DND-41 (cell line): Measurements from ENCODE around the gene BIRC2.

ENCODE experiments used
- ATAC-seq: fragments of 200-7000 bp; cut with Tn5 transposase; 3 replicates; pipeline ENCODE4 v1.9.1; 2021; ENCODE audit warnings: low read depth; ENCODE audit not compliant: insufficient read depth
- DNase-seq: peaks from one replicate; pipeline ENCODE4 v3.0.0-alpha.2; 2020
- H2AFZ ChIP-seq: 2 replicates; pipeline ENCODE4 v1.6.0; 2012; ENCODE audit warnings: low read depth, low read length
- H3K27ac ChIP-seq: 2 replicates; pipeline ENCODE4 v1.5.1; 2012; ENCODE audit warnings: low read length, inconsistent platforms
- H3K27me3 ChIP-seq: fragments of 200-600 bp; sonication (generic); 2 replicates; pipeline ENCODE4 v1.6.0; 2012; ENCODE audit warnings: low read length, mild to moderate bottlenecking, inconsistent platforms; ENCODE audit not compliant: insufficient read depth, poor library complexity
- H3K36me3 ChIP-seq: 2 replicates; pipeline ENCODE4 v1.5.1; 2012; ENCODE audit warnings: low read length, inconsistent platforms; ENCODE audit not compliant: insufficient read depth
- H3K4me1 ChIP-seq: 2 replicates; pipeline ENCODE4 v1.5.1; 2012; ENCODE audit warnings: mild to moderate bottlenecking, low read length; ENCODE audit not compliant: insufficient read depth
- H3K4me2 ChIP-seq: 2 replicates; pipeline ENCODE4 v1.6.0; 2012; ENCODE audit warnings: mild to moderate bottlenecking, moderate library complexity, low read length, inconsistent platforms; ENCODE audit not compliant: insufficient read depth
- H3K4me3 ChIP-seq, 2 experiments: fragments of 200-600 bp in 1 of 2; shearing (Covaris generic) in 1 of 2; 2 replicates each; pipeline ENCODE4 v1.5.1; 2012 to 2016; ENCODE audit warnings: inconsistent platforms in 2 of 2, low read length in 2 of 2, mild to moderate bottlenecking in 2 of 2, low read depth in 1 of 2, moderate library complexity in 1 of 2
- H3K79me2 ChIP-seq: 2 replicates; pipeline ENCODE4 v1.6.0; 2012; ENCODE audit warnings: low read length, inconsistent platforms; ENCODE audit not compliant: insufficient read depth
- H3K9ac ChIP-seq: 2 replicates; pipeline ENCODE4 v1.6.0; 2012; ENCODE audit warnings: low read depth, mild to moderate bottlenecking, inconsistent platforms, low read length, moderate library complexity
- H3K9me3 ChIP-seq: 2 replicates; pipeline ENCODE4 v1.5.1; 2012; ENCODE audit warnings: low read length, moderate library complexity, mild to moderate bottlenecking, inconsistent platforms; ENCODE audit not compliant: insufficient read depth, severe bottlenecking
- H4K20me1 ChIP-seq: 2 replicates; pipeline ENCODE4 v1.6.0; 2012; ENCODE audit warnings: low read length; ENCODE audit not compliant: insufficient read depth
- CTCF ChIP-seq: IDR thresholded peaks from 2 replicates; pipeline ENCODE4 v1.5.1; 2012; ENCODE audit warnings: borderline replicate concordance, low read length, moderate library complexity, mild to moderate bottlenecking; ENCODE audit not compliant: poor library complexity, severe bottlenecking; ENCODE audit errors: extremely low read depth
- EZH2 ChIP-seq: IDR thresholded peaks from 3 replicates; pipeline ENCODE4 v1.6.1; 2012; ENCODE audit warnings: borderline replicate concordance, low read depth, mild to moderate bottlenecking, moderate library complexity, low read length, inconsistent platforms; ENCODE audit not compliant: severe bottlenecking

BIRC2 gene

DNA sequence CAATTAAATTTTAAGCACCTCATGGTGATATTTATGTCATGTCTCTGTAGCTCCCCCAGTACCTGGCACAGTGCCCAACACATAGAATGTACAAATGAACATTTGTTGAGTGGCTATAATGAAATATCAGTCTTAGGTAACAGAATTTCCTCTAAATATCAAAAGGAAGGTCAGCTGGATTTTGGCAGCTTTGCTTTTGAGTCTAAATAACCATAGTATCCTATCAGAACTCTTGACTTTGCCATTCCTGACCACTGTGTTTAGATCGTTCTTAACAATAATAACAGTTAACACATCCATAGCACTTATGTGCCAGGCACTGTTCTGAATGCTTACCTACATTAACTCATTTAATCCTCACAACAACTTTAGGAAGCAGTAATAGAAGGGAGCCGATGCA, 79.0 kb downstream of the BIRC2 start:
- H3K36me3 ChIP-seq: peaks cover 22% of the 10 kb centered on the region
- no peak overlapping the region for H3K4me3 ChIP-seq
- H3K9me3 ChIP-seq: no peaks in the 10 kb centered on the region
- peaks cover 27% of the 10 kb centered on the region for H3K4me1 ChIP-seq
- ATAC-seq (no peak), DNase-seq (no peak)
- H3K79me2 ChIP-seq: peaks cover 80% of the 10 kb centered on the region
- no peak overlapping the region for H2AFZ ChIP-seq
- no peak for TF ChIP-seq CTCF
- no peak for TF ChIP-seq EZH2
- no peak overlapping the region for H3K9ac ChIP-seq
- H4K20me1 ChIP-seq: peaks cover 61% of the 10 kb centered on the region
- H3K4me2 ChIP-seq: no peak overlapping the region
- no peaks in the 10 kb centered on the region for H3K27me3 ChIP-seq
- no peak overlapping the region for H3K27ac ChIP-seq

DNA sequence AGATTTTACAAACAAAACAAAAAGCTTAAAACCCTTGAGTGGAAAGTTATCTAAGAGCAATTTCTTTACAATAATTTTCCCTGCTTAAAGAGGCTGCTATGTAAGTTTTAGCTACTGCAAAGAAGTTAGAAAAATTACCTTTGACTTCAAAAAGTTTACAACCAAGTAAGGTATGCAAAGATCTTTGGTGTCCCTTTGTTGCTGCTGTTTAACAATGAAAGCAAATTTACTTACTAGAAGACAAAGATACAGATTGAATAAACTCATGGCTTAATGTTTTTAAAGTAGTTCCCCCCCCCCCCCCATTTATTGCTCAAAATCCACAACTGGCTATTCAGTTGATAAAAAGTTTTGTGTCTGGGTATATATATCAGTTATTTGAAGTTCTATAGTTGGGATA, 79.6 kb downstream of the BIRC2 start:
- H3K4me1 ChIP-seq: peaks cover 21% of the 10 kb centered on the region
- no peak for TF ChIP-seq CTCF
- no peak for TF ChIP-seq EZH2
- H3K36me3 ChIP-seq: peaks cover 24% of the 10 kb centered on the region
- H3K27me3 ChIP-seq: no peaks in the 10 kb centered on the region
- ATAC-seq (no peak), DNase-seq (no peak)
- peaks cover 60% of the 10 kb centered on the region for H4K20me1 ChIP-seq
- no peak overlapping the region for H3K4me3 ChIP-seq
- H3K4me2 ChIP-seq: no peak overlapping the region
- no peaks in the 10 kb centered on the region for H3K9me3 ChIP-seq
- H3K9ac ChIP-seq: no peak overlapping the region
- no peak overlapping the region for H3K27ac ChIP-seq
- peaks cover 83% of the 10 kb centered on the region for H3K79me2 ChIP-seq
- H2AFZ ChIP-seq: no peak overlapping the region

DNA sequence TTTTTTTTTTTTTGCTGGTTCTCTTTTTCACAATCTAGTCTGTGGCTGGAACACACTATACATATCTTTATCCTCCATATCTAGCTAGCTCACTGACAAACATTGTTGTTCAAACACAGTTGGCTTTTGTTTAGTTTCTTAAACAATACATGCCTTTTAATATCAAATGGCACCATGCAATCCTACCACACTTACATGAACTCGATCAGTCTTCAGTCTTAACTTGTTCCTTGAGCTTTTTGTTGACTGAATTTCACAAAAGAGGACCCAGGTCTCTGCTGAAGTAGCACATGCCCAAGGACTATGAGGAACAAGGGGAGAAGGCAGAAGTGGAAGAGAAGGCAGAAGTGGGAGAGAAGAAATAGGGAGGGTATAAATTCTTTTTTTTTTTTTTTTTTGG, 80.1 kb downstream of the BIRC2 start:
- ATAC-seq (no peak), DNase-seq (no peak)
- Histone ChIP-seq H3K9ac (no peak overlapping the region), H3K4me2 (no peak overlapping the region), H3K27ac (no peak overlapping the region), H4K20me1 (peaks cover 59% of the 10 kb centered on the region), H3K4me1 (peaks cover 16% of the 10 kb centered on the region), H3K9me3 (no peaks in the 10 kb centered on the region), H3K27me3 (no peaks in the 10 kb centered on the region), H3K36me3 (peaks cover 27% of the 10 kb centered on the region), H3K4me3 (no peak overlapping the region), H2AFZ (no peak overlapping the region), H3K79me2 (peaks cover 83% of the 10 kb centered on the region)
- TF ChIP-seq EZH2 (no peak), CTCF (no peak)
